Endothelial cell of umbilical vein (primary cell): Measurements from ENCODE around the gene LOXL3. TPM values are rescaled to one million over a fixed set of nuclear protein-coding genes. Genes with fewer than 3 reads are reported as not detected.

ENCODE experiments used
- BruUV-seq: library from RNA; stranded (reverse); fragments of 400-500 nt; replicated peaks from 2 replicates; lab custom pipeline; 2021; lab: Mats Ljungman, UMichigan
- CTCF ChIA-PET: fragments of 300-600, 350-600 bp; sonication (Branson Sonifier 250); formaldehyde crosslinking; loops from one replicate; lab custom pipeline; 2021; ENCODE audit warnings: antibody characterized with exemption, inconsistent platforms; lab: Charles Lee
- POLR2A ChIA-PET: fragments of 300-600, 350-600 bp; sonication (Branson Sonifier 250); formaldehyde crosslinking; loops from one replicate; lab custom pipeline; 2021; ENCODE audit warnings: antibody characterized with exemption, inconsistent platforms; lab: Charles Lee
- DNase-seq: peaks from one replicate; pipeline ENCODE4 v3.0.0-alpha.2; 2011; ENCODE audit warnings: low read depth, low spot score
- FAIRE-seq: peaks from 2 replicates; lab custom pipeline; 2011; peaks lifted over from hg19 to GRCh38; lab: Jason Lieb, UNC
- H2AFZ ChIP-seq: 2 replicates; pipeline ENCODE4 v1.6.0; 2012; ENCODE audit warnings: low read depth, low read length, control low read depth, inconsistent platforms
- H3K27ac ChIP-seq: 2 replicates; pipeline ENCODE4 v1.5.1; 2011; ENCODE audit warnings: low read depth, mild to moderate bottlenecking, control low read depth, low read length, moderate library complexity; ENCODE audit not compliant: insufficient read depth
- H3K27me3 ChIP-seq, 2 experiments: 2 replicates each; pipeline versions ENCODE4 v1.6.0 to v1.6.1; 2011; ENCODE audit warnings: low read length in 2 of 2, mixed read lengths in 1 of 2; ENCODE audit not compliant: control insufficient read depth in 2 of 2, insufficient read depth in 2 of 2
- H3K36me3 ChIP-seq, 2 experiments: 2 replicates in 1 of 2; 3 replicates in 1 of 2; pipeline ENCODE4 v1.5.1; 2011; ENCODE audit warnings: low read length in 2 of 2, mild to moderate bottlenecking in 1 of 2, moderate library complexity in 1 of 2; ENCODE audit not compliant: control insufficient read depth in 2 of 2, insufficient read depth in 2 of 2; ENCODE audit errors: extremely low read depth in 1 of 2
- H3K4me1 ChIP-seq: 3 replicates; pipeline ENCODE4 v1.5.1; 2011; ENCODE audit warnings: mild to moderate bottlenecking, low read length; ENCODE audit not compliant: control insufficient read depth, insufficient read depth; ENCODE audit errors: extremely low read depth
- H3K4me2 ChIP-seq: 2 replicates; pipeline ENCODE4 v1.6.1; 2011; ENCODE audit warnings: low read length, control low read depth, mixed read lengths; ENCODE audit not compliant: insufficient read depth
- H3K4me3 ChIP-seq, 3 experiments: fragments of 200-600 bp in 1 of 3; sonication (generic), shearing (Covaris generic) in 1 of 3; replicated peaks in 1 of 3; 2 replicates each; pipeline ENCODE4 v1.5.1; 2011 to 2016; ENCODE audit warnings: control low read depth in 3 of 3, low read length in 3 of 3, mild to moderate bottlenecking in 2 of 3, inconsistent platforms in 1 of 3, low read depth in 1 of 3, moderate library complexity in 1 of 3; ENCODE audit not compliant: insufficient read depth in 1 of 3
- H3K79me2 ChIP-seq: 2 replicates; pipeline ENCODE4 v1.6.0; 2012; ENCODE audit warnings: low read length, inconsistent platforms; ENCODE audit not compliant: control insufficient read depth, insufficient read depth
- H3K9ac ChIP-seq: replicated peaks from 2 replicates; pipeline ENCODE3; 2011; ENCODE audit warnings: low read length, control low read depth; ENCODE audit not compliant: insufficient read depth; ENCODE audit errors: extremely low read depth
- H3K9me1 ChIP-seq: replicated peaks from 3 replicates; pipeline ENCODE4 v1.6.0; 2011; ENCODE audit warnings: mild to moderate bottlenecking, low read length; ENCODE audit not compliant: control insufficient read depth, insufficient read depth; ENCODE audit errors: extremely low read depth
- H3K9me3 ChIP-seq: replicated peaks from 2 replicates; pipeline ENCODE4 v1.5.1; 2012; ENCODE audit warnings: low read length, inconsistent platforms; ENCODE audit not compliant: control insufficient read depth, insufficient read depth
- H4K20me1 ChIP-seq: replicated peaks from 2 replicates; pipeline ENCODE3; 2011; ENCODE audit warnings: mild to moderate bottlenecking, low read length; ENCODE audit not compliant: control insufficient read depth, insufficient read depth; ENCODE audit errors: extremely low read depth
- CTCF ChIP-seq, 2 donors: IDR thresholded peaks; 1 replicate in 1 of 2; 2 replicates in 1 of 2; pipeline ENCODE4 v1.5.1; 2011; ENCODE audit warnings: low read length in 2 of 2, mild to moderate bottlenecking in 2 of 2, moderate library complexity in 2 of 2, control low read depth in 1 of 2, inconsistent platforms in 1 of 2, low read depth in 1 of 2; ENCODE audit not compliant: insufficient read depth in 1 of 2; ENCODE audit errors: extremely low read depth in 1 of 2
- EZH2 ChIP-seq: IDR thresholded peaks from 2 replicates; pipeline ENCODE4 v1.6.1; 2012; ENCODE audit warnings: borderline replicate concordance, low read depth, mild to moderate bottlenecking, moderate library complexity, low read length, inconsistent platforms; ENCODE audit not compliant: severe bottlenecking
- FOS ChIP-seq: IDR thresholded peaks from 2 replicates; pipeline ENCODE4 v1.6.1; 2011; ENCODE audit warnings: mild to moderate bottlenecking, low read length, moderate library complexity, borderline replicate concordance; ENCODE audit not compliant: insufficient read depth
- GATA2 ChIP-seq: IDR thresholded peaks from 2 replicates; pipeline ENCODE4 v1.7.0; 2011; ENCODE audit warnings: low read depth, mild to moderate bottlenecking, moderate library complexity, mixed read lengths, low read length; ENCODE audit not compliant: insufficient read length, insufficient read depth
- JUN ChIP-seq: IDR thresholded peaks from 2 replicates; pipeline ENCODE4 v1.6.1; 2011; ENCODE audit warnings: borderline replicate concordance, low read depth; ENCODE audit not compliant: insufficient read length, insufficient read depth
- MAX ChIP-seq: IDR thresholded peaks from 2 replicates; pipeline ENCODE4 v1.6.1; 2011; ENCODE audit not compliant: insufficient read depth, insufficient read length
- MYC ChIP-seq: IDR thresholded peaks from one replicate; pipeline ENCODE4 v1.6.1; 2011; ENCODE audit warnings: mild to moderate bottlenecking, low read depth, low read length
- POLR2A ChIP-seq: IDR thresholded peaks from 2 replicates; pipeline ENCODE4 v1.6.1; 2012; ENCODE audit warnings: low read depth, mild to moderate bottlenecking, control low read depth, low read length
- POLR2AphosphoS5 ChIP-seq: IDR thresholded peaks from 2 replicates; pipeline ENCODE4 v1.6.1; 2012; ENCODE audit warnings: low read depth, mild to moderate bottlenecking, control low read depth, low read length, moderate library complexity; ENCODE audit not compliant: insufficient read depth
- dilution Hi-C: fragments of 300-500 bp; cut with MboI; formaldehyde crosslinking; loops from one replicate; pipeline ENCODE4 v1.15.0; 2019; ENCODE audit warnings: low sequenced_read_pairs; ENCODE audit not compliant: extremely low pct_ligation_motif_present
- intact Hi-C: fragments of 100-400 bp; cut with micrococcal nuclease; formaldehyde crosslinking; loops from one replicate; pipeline ENCODE4 v1.10.0; 2022
- polyA plus RNA-seq, 4 experiments: library from polyadenylated mRNA; depleted of rRNA in 3 of 4; stranded (reverse) in 3 of 4; unstranded in 1 of 4; fragments of >200 nt; gene quantifications; 2 replicates each; pipeline versions ENCODE4 v1.2.1 to v1.2.3, GENCODE V29; 2011 to 2012; ENCODE audit warnings: missing spikeins in 1 of 4
- total RNA-seq: library from RNA; stranded (reverse); gene quantifications from 2 replicates; pipeline ENCODE4 v1.2.3, GENCODE V29; 2021

The LOXL3 gene
- total and polyA plus RNA-seq, 2 donors (not counting 3 experiments of a cell fraction or from before 2014, with no cell fraction given), result 0.95 to 1.3 TPM

- H3K4me1 ChIP-seq, result no peaks in the 10 kb centered on the region
- intact Hi-C loops, result no loop called here
- CTCF ChIA-PET, result interaction anchor here (1.8 kb wide), 1 partner anchor 50 kb away, joined by 6 read pairs; no protein-coding TSS in a partner anchor
These were observed 28.4 kb upstream of the LOXL3 start for GRCh38 chr2:74582184-74582583.

More at GRCh38 chr2:74582184-74582583, 28.4 kb upstream of the LOXL3 start:
- H3K4me3 ChIP-seq, result no peak overlapping the region
- H3K27ac ChIP-seq, result no peak overlapping the region
- no peaks in the 10 kb centered on the region for H3K36me3 ChIP-seq
- no peak overlapping the region for H3K9ac ChIP-seq
- BruUV-seq, result no TSS peak
- POLR2A ChIA-PET, result no interaction called here
- FAIRE-seq, result no peak
- H4K20me1 ChIP-seq, result no peaks in the 10 kb centered on the region
- TF ChIP-seq GATA2 (no peak), CTCF (IDR thresholded peaks at IDR 0.05; ENCODE audit: extremely low read depth in 1 of 2, insufficient read depth in 1 of 2, low read depth in 1 of 2, low read length in 2 of 2) (no peak), EZH2 (no peak), POLR2A (no peak), POLR2AphosphoS5 (no peak), FOS (no peak), MYC (no peak), JUN (no peak), MAX (no peak)
- dilution Hi-C loops, result no loop called here
- H3K9me1 ChIP-seq, result no peaks in the 10 kb centered on the region
- no peaks in the 10 kb centered on the region for H3K79me2 ChIP-seq
- DNase-seq, result no peak
- no peaks in the 10 kb centered on the region for H3K9me3 ChIP-seq
- H3K27me3 ChIP-seq, result peaks cover 6 to 7% of the 10 kb centered on the region in 2 experiments
- no peak overlapping the region for H2AFZ ChIP-seq
- no peak overlapping the region for H3K4me2 ChIP-seq
